ENCODE results near the gene PLEKHA3. TPM values are rescaled to one million over a fixed set of nuclear protein-coding genes. Genes with fewer than 3 reads are reported as not detected.
A peak's percentile ranks its signal among the peaks of the same experiment; 100 is the strongest.

Gene PLEKHA3
- total RNA-seq, 1 experiment from 2014 or later, result 26.8 TPM

GRCh38 chr2:178452334-178452733, 27.9 kb upstream of the PLEKHA3 start:
- RAD21 ChIA-PET (ENCODE audit: low non-redundant PET in 1 of 2, low total read pairs in 2 of 2, uncharacterized antibody in 2 of 2, unreplicated experiment in 2 of 2), result no interaction called here
- peak overlapping the region; percentile 94 for H3K4me2 ChIP-seq (ENCODE audit: low read length)
- no peaks in the 10 kb centered on the region for H3K9me3 ChIP-seq (ENCODE audit: control insufficient read depth in 1 of 2, insufficient read depth in 1 of 2, low read depth in 1 of 2, low read length in 2 of 2)
- H3K27me3 ChIP-seq (ENCODE audit: insufficient read depth, low read length), result no peaks in the 10 kb centered on the region
- POLR2A ChIA-PET, result no interaction called here
- CTCF ChIA-PET, result no interaction called here
- no TSS peak for BruUV-seq (replicated peaks)
- H2AFZ ChIP-seq (ENCODE audit: low read depth, low read length, poor library complexity, severe bottlenecking), result no peak overlapping the region
- peaks cover 12 to 20% of the 10 kb centered on the region in 2 experiments; a peak in 2 of 4 replicates for H3K4me1 ChIP-seq (ENCODE audit: control insufficient read depth in 1 of 2, insufficient read depth in 2 of 2, low read length in 2 of 2)
- TF ChIP-seq ZFX (IDR thresholded peaks at IDR 0.05) (no peak), TCF7L2 (IDR thresholded peaks at IDR 0.05; ENCODE audit: borderline replicate concordance, extremely low read depth, insufficient read depth, insufficient read length) (no peak), CEBPB (IDR thresholded peaks at IDR 0.05; ENCODE audit: low read depth) (no peak), CTCF (IDR thresholded peaks at IDR 0.05 in 2 of 3, conservative IDR thresholded peaks at IDR 0.05 in 1 of 3; ENCODE audit: borderline replicate concordance in 1 of 3, insufficient read depth in 1 of 3, low read depth in 2 of 3, low read length in 2 of 3) (no peak), RAD21 (IDR thresholded peaks at IDR 0.05; ENCODE audit: low read depth) (no peak), POLR2AphosphoS5 (IDR thresholded peaks at IDR 0.05; ENCODE audit: low read depth, low read length) (no peak), SP1 (IDR thresholded peaks at IDR 0.05; ENCODE audit: low read depth) (no peak), ELF1 (IDR thresholded peaks at IDR 0.05; ENCODE audit: borderline replicate concordance, low read depth) (no peak), POLR2A (IDR thresholded peaks at IDR 0.05; ENCODE audit: borderline replicate concordance, extremely low read depth, insufficient read depth, insufficient read length) (no peak)
- H3K4me3 ChIP-seq (replicated peaks in 1 of 2; ENCODE audit: low read depth in 1 of 2, low read length in 2 of 2), result peak overlapping the region in 1 of 2 experiments; percentile 72; a peak in 2 of 4 replicates
- ATAC-seq, result no peak
- peaks cover 31% of the 10 kb centered on the region for H3K79me2 ChIP-seq (ENCODE audit: insufficient read depth, low read length)
- DNase-seq (ENCODE audit: low read depth, low spot score), result no peak
- 0 out of 2 replicates have a peak, but pooled peaks cover 5% of the 10 kb centered on the region for H4K20me1 ChIP-seq (ENCODE audit: insufficient read depth)
- no peaks in the 10 kb centered on the region for H3K9me2 ChIP-seq (ENCODE audit: insufficient read depth)
- intact Hi-C loops (cut with micrococcal nuclease), result no loop called here
- H3K27ac ChIP-seq (ENCODE audit: low read depth, low read length), result peak overlapping the region; percentile 86; the same call in 1 of the 2 replicates
- H3K36me3 ChIP-seq (ENCODE audit: control insufficient read depth in 1 of 2, insufficient read depth in 2 of 2, low read length in 2 of 2), result peaks cover 9 to 11% of the 10 kb centered on the region in 2 experiments; a peak in 3 of 4 replicates
- H3K9ac ChIP-seq (ENCODE audit: low read length), result no peak overlapping the region
